GM12874 (cell line): ENCODE data around the gene RANBP9.

Experiments
- TF ChIP-seq, protein P1 (sequence below): IDR thresholded peaks from 2 replicates; pipeline ENCODE4 v1.5.1; 2011; ENCODE audit warnings: low read depth, mild to moderate bottlenecking, control low read depth, low read length, moderate library complexity; ENCODE audit not compliant: insufficient read depth

RANBP9 gene

DNA sequence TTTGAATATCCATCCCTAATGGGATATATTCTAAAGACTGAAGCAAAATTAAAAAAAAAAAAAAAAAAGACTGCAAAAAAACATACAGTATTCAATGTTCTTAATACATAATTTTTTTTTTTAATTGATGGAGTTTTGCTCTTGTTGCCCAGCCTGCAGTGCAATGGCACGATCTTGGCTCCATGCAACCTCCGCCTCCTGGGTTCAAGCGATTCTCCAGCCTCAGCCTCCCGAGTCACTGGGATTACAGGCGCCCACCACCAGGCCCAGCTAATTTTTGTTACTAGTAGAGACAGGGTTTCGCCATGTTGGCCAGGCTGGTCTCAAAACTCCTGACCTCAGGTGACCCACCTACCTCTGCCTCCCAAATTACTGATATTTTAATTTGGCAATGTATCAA, 29.3 kb downstream of the RANBP9 start:
- TF ChIP-seq, protein P1, sequence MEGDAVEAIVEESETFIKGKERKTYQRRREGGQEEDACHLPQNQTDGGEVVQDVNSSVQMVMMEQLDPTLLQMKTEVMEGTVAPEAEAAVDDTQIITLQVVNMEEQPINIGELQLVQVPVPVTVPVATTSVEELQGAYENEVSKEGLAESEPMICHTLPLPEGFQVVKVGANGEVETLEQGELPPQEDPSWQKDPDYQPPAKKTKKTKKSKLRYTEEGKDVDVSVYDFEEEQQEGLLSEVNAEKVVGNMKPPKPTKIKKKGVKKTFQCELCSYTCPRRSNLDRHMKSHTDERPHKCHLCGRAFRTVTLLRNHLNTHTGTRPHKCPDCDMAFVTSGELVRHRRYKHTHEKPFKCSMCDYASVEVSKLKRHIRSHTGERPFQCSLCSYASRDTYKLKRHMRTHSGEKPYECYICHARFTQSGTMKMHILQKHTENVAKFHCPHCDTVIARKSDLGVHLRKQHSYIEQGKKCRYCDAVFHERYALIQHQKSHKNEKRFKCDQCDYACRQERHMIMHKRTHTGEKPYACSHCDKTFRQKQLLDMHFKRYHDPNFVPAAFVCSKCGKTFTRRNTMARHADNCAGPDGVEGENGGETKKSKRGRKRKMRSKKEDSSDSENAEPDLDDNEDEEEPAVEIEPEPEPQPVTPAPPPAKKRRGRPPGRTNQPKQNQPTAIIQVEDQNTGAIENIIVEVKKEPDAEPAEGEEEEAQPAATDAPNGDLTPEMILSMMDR = no peak

DNA sequence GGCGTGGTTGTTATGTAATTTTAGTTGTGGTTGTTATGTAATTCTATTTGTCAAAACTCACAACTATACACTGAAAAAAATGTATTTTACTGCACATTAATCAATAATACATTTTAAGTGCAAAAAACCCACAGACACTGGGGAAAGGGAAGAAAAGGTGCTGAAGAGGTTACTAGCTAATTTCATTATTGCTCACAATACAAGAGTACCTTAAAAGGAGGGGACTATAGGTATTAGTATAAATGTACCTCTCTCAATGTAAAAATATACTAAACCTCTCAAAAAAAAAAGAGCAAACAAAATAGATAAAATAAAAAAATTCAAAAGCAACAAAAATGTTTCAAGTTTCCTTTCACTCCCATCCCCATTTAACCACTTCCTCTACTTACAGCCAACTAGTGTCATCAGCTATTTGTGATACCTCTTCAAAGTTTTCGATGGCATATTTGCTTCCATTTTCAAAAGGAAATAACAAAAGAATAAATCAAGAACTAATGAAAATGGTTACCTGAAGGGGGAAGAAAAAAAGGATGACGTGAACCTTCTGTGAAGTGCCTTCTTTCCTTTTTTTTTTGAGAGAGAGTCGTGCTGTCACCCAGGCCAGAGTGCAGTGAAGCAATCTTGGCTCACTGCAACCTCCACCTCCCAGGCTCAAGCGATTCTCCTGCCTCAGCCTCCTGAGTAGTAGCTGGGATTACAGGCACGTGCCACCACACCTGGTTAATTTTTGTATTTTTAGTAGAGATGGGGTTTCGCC, 30.2 kb downstream of the RANBP9 start:
- TF ChIP-seq, protein P1 = no peak

DNA sequence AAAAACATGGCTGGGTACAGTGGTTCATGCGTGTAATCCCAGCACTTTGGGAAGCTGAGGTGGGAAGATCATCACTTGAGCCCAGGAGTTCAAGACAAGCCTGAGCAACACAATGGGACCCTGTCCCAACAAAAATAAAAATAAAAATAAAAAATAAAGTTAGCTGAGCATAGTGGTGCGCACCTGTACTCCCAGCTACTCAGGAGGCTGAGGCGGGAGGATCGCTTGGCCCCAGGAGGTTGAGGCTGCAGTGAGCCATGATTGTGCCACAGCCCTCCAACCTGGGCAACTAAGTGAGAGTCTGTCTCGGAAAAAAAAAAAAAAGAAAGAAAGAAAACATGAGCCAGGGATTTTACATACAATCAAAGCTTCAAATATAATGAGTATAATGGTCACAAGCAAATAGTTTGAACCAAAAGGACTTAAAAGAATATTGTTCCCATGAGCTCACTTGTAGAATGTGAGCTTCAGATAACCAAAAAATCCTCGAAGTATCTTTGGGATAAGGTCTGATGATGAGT, 31.1 kb downstream of the RANBP9 start:
- TF ChIP-seq, protein P1 = no peak

DNA sequence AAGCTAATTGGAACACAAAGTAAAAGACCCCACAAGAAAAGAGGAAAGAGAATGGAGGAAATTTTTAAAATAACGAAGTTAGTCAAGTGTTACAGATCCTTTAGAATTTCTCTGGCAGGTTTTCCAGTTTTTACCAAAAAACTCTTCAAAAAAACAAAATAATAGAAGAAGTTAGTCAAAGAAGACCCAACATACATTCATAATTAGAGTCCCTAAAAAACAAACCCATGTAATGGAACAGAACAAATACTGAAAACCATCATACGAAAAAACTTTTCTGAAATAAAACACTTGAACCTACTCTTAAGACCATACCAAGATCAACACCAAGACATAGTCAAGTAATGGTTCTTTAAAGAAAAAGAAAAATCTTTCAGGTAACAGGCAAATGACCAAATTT, 31.6 kb downstream of the RANBP9 start:
- TF ChIP-seq, protein P1 = no peak

DNA sequence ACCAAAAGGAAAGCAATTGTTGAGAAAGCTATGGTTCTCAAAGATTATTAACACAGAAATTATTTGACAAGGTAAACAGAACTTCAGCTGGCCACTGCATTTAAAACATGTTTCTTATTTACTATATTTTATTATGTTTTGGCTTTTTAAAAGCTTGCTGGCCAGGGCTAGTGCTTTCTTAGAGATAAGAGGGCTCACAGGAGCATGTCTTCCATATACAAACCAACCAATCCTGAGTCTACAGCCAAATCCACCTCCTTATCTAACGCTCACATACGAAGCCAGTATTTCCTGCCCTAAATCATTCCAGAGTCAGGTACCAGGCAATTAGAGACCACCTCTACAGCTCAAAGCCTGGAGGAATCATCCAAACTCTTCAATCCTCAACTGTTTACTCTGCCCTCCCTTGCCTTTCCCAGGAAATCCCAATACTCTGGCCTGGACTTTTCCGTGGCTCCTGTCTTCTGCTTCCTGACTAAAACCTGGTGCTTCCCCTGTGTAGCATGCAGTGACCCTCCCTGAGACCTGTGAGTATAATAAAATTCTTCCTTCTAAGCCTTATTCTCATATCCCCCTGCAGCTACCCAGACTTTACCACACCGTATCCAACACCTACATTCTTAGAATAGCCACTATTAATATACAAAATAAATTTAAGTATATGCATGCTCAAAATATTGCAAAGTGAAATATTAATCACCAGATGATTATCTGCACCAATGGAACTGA, 33.2 kb downstream of the RANBP9 start:
- TF ChIP-seq, protein P1 = no peak

DNA sequence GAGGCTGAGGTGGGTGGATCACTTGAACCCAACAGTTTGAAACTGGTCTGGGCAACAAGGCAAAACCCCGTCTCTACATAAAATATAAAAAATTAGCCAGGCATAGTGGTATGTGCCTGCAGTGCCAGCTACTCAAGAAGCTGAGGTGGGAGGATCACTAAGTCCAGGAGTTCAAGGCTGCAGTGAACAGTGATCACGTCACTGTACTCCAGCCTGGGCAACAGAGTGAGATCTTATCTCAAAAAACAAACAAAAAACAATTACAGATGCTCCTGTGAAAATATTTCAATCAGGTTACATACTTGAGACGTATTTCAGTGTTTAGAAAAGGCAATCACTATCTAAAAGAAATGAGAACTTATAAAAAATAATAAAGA, 33.8 kb downstream of the RANBP9 start:
- TF ChIP-seq, protein P1 = no peak

DNA sequence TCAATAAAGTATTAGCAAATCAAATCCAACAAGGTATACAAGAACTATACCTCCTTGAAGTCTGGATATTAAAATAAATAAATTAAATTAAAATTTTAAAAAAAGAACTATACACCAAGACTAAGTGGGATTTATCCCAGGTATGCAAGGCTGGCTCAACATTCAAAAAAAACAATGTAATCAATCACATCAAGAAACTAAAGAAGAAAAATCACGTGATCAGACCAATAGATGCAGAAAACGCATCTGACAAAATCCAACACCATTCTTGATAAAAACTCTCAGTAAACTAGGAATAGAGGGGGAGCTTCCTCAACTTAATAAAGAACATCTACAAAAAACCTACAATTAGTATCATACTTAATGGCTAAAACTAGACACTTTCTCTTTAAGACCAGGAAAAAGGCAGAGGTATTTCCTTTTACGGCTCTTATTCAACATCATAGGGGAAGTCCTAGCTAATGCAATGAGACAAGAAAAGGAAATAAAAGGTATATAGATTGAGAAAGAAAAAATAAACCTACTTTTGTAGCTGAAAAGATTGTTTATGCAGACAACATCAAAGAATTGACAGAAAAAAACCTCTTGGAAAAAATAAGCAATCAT, 35.0 kb downstream of the RANBP9 start:
- TF ChIP-seq, protein P1 = no peak
